T47D (cell line): ENCODE data around the gene SMIM20.

Experiments used
- DNase-seq, 2 experiments: peaks; one replicate each; pipeline versions ENCODE4 v3.0.0 to v3.0.0-alpha.2; 2011 to 2012; ENCODE audit warnings: low read depth in 1 of 2, low spot score in 1 of 2
- JUND ChIP-seq: IDR thresholded peaks from 2 replicates; pipeline ENCODE4 v1.6.1; 2012; ENCODE audit warnings: low read depth
- in situ Hi-C: cut with HindIII; loops from 2 replicates; pipeline ENCODE4 v1.10.0; 2016; ENCODE audit warnings: low sequenced_read_pairs, low pct_unique_long_range_greater_than_20kb

SMIM20 gene

DNA sequence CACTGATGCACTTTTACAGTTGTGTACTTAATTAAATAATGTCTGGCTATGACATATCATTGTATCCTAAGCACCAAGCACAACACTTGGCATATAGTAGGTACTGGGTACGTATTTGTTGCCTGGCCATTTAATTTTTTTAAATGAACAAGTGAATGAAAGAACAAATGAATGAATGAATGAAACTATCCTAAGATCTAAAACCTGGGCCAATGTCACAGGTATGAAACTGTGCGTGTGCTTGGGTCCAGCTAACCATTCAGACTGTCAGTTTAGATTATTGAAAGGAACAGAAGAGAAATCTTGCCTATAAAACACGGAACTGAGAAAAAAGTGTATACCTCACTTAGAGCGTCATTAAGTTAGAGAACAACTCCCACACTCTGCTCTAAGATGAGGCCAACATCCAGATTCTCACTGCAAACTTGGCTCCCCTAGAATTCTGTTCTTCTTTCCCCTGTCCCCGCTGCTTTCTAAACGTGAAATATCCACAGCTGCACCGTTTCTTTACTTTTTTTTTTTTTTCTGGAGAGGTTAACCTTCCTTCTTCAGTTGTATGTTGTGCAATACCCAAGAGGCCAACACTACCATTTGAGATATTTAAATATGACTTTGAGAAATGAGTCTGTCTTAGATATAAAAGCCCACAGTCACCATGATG is 33.9 kb upstream of the SMIM20 start:
- DNase-seq = no peak
- in situ Hi-C loops = no loop called here
- TF ChIP-seq JUND = no peak

DNA sequence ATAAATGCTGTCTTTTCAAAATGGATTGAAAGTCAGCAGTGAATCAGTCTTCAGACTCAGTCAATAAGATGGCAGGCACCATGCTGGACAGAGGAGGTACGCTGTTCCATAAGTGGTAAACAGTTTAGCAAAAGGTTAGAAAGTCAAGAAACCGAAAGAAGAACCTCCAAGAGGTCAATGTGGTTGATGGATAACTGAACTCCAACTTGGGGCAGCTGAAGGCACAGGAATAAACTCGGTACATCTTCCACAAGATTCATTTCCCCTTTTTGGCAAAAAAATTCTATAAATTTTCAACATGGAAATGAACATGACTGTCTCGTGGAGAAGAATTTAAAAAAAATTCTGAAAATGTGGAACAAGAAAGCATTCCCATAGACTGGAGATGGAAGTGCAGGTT is 32.8 kb upstream of the SMIM20 start:
- TF ChIP-seq JUND = no peak
- in situ Hi-C loops = no loop called here
- DNase-seq = no peak

DNA sequence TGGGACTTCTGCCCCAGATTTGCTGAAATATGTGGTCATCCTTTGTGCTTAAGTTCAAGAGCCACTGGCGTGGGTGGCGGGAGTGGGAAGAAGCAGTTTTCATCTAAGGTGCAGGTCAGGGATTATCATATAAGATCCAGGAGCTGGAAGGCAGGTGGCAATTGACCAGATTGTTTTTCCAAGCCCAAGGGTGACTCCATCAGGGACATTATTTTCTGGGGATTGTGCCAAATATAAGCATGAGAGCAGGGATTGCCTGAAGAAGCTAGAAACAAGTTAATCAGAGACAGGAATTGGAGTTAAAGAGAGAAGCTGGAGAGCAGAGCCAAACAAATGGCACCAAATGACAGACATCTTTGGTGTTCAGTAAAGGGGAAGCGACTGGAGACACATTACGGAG is 31.8 kb upstream of the SMIM20 start:
- TF ChIP-seq JUND = no peak
- in situ Hi-C loops = no loop called here
- no peak for DNase-seq

DNA sequence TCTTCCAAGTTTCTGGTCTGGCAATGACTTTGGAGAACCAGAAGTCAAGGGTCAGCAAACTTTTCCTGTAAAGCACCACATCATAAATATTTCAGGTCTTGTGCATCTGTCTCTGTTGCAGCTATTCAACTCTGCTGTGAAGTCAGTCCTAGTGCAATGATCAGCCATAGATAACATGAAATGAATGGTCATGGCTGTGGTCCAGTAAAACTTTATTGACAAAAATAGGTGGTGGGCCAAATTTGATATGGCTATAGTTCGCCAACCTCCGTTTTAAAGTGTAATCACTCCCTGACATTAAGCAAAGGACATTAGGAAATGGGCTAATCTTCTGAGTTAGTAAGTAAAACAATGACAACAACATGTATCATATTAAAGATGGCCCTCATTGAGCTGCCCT is 30.5 kb upstream of the SMIM20 start:
- no peak for DNase-seq
- in situ Hi-C loops = no loop called here
- no peak for TF ChIP-seq JUND

DNA sequence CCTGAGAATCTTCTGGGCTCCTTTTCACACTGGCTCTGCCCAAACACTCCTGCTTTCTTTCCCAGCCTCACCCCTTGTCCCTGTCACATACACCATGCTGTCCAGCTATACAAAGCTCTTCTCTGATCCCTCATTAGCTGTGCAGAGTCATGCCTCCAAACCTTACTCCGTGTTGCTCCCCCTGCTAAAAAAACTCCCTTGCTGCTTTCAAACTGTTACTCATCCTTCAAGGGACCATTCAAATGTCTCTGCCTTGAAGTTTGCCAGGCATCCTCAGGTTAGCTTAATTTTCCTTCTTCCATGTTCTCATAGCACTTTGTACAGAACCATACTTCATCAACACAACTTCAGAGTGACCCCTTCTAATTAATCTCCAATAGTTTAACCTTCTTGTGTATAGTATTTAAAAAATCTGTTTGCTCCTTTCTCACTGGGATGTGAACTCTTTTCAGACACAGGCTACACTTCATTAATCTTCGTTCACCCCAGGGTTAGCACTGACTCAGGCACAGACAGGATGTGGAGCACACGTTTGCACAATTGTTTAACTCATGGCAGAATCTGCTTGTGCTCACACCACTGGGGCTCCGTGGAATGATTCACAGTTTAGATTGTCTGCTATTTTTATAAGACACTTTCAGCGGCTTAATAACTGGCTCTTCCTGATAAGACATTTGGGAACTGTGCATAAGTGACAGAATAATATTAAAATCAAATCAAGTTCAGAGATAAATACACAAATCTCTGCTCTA is 29.8 kb upstream of the SMIM20 start:
- no peak for DNase-seq
- in situ Hi-C loops = no loop called here
- no peak for TF ChIP-seq JUND

DNA sequence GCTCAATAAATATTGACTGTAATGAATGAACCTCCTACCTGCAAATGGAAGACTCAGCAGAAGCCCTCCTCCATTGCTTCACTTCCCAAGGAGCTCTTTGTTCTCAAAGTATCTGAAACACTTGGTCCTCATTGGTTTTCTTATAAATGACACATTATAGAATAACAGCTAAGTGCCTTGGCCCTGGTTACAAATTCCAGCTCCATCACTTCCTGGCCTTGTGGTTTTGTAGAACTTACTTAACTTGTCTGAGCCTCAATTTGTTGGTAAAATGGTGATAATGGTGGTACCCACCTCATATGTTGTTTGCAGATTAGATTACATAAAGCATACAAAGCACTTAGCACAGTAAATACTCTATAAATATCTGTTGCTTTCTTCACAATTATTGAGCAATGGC is 25.2 kb upstream of the SMIM20 start:
- in situ Hi-C loops = no loop called here
- no peak for DNase-seq
- no peak for TF ChIP-seq JUND

DNA sequence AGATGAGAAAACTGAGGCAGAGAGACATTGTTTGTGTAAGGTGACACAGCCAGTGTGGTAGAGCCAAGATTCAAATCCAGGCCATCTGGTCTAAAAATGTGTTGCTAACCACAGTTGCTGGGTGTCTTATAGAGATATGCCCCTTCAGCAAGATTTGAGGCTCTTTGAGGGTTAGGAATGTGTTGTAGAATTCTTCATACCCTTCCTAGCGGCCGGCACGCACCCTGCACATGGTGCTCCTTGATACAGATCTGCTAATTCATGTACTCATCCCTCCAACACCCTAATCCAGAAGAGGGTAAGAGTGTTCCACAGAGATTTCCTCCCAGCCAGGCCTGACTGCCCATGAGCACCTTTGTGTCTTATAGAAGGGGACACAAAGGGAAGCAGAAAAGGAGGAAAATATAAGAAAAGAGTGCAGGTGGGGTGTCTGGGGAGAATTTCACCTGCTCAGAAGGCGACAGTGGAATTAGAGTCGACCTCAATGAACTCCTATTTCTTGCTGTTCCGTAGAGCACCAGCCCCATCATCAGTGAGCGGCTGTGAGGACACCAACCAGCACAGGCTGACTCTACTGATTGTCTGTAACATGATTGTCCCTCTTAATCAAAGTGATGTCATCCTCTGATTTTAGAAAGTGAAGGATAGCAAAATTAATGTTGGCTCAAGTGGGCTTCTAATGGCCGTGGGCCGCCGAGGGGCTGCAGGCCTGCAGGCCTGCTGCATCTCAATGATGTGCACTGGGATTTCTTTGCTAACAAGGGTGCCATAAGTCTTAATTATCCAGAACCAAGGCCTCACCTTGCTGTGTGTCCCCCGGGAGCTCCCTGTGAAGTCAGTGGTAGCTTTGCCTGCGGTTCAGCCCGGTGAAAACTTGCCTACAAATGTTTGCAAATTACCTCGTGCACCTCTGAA is 24.2 kb upstream of the SMIM20 start:
- no peak for TF ChIP-seq JUND
- in situ Hi-C loops = no loop called here
- DNase-seq = no peak

DNA sequence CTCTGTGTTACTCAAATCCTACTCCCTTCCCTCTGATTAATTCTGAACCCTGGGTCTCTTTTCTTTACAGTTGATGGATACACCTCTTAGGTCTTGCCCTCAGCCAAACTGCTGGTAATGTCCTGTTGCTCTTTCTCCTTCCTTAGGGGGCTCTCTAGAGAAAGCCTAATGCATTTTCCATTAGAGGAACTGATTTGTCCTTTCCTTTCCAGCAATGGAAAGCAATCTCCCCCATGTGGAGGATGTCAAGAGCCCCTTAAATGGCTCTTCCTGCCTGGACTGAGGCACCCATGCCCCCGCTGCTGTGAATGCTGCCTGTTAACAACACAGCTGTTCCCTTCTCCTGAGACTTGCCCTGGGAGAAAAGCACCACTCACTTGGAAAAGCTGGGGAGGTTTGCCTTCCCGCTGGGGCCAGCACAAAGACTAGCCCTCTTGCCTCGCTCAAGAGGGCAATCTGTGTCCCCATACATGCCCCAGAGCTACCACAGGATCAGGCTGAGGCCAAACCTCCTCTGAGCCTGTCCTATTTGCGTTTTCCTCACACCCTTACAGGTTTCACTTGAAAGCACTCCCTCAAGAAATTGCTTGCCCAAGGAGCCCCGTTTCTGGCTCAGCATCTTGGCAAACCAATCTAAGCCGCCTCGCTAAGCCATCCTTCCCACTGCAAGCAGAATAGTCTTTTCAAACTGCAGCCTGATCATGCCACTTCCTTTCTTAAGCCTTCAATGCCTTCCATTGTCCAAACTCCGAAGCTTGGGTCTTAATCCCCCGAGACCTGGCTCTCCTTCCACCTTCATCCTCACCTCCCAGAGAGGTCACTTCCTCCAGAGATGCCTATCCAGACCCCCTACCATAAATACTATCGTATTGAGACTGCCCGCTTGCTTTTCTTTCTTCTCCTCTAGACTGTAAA is 23.2 kb upstream of the SMIM20 start:
- TF ChIP-seq JUND = no peak
- in situ Hi-C loops = no loop called here
- no peak for DNase-seq

DNA sequence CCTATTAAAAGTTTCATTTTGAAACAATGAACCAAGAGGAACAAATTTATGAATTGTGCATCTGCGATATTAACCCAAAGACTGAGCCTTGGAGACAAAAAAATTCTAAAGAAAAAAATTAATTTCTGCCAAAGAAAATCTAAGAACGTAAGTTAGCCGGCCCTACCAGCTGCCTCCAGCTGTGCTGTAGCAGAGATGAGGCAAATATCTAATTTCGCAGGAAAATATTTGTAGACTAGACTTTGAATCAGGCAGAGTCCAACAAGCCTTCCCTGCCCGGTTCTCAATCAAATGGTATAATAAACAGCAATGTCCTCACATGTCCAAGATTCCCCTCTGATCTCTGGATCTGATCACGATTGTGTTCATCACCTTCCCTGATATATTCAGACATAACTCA is 21.2 kb upstream of the SMIM20 start:
- no peak for TF ChIP-seq JUND
- DNase-seq = no peak
- in situ Hi-C loops = no loop called here

- DNase-seq = peak in 1 of 2 experiments; percentile 34
- in situ Hi-C loops = no loop called here
Observed at GRCh38 chr4:25896776-25897539, 17.1 kb upstream of the SMIM20 start.

GRCh38 chr4:25900310-25900709 is 13.7 kb upstream of the SMIM20 start:
- DNase-seq = no peak
- TF ChIP-seq JUND = no peak
- in situ Hi-C loops = no loop called here

More at GRCh38 chr4:25896776-25897539, 17.1 kb upstream of the SMIM20 start:
- TF ChIP-seq JUND = no peak
